Measurements from ENCODE around the gene E2F1. TPM values are rescaled to one million over a fixed set of nuclear protein-coding genes. Genes with fewer than 3 reads are reported as not detected.
A peak's percentile ranks its signal among the peaks of the same experiment; 100 is the strongest.
"Not testable (repeated sequence)": the region's sequence is repeated elsewhere in the genome, so short reads cannot be mapped to it uniquely, and the experiment has no call there.

E2F1 gene
- total RNA-seq, 2 donors from 2014 or later = 26.9 to 33.7 TPM

- H3K9me3 ChIP-seq (ENCODE audit: control insufficient read depth, low read length) = no peaks in the 10 kb centered on the region
- no peaks in the 10 kb centered on the region for H3K4me1 ChIP-seq (ENCODE audit: control insufficient read depth, insufficient read depth, low read length)
- DNase-seq = no peak
- Mint-ChIP-seq H3K27me3 (ENCODE audit: insufficient read depth) (no peaks in the 10 kb centered on the region), H3K36me3 (ENCODE audit: low read depth) (peaks cover 73% of the 10 kb centered on the region), H3K27ac (no peak overlapping the region), H3K4me3 (no peak overlapping the region), H3K4me1 (no peaks in the 10 kb centered on the region), H3K9me3 (no peaks in the 10 kb centered on the region)
- no peak overlapping the region for H3K27ac ChIP-seq (ENCODE audit: low read depth, low read length)
- H3K4me3 ChIP-seq (ENCODE audit: low read length) = no peak overlapping the region
- H3K27me3 ChIP-seq (ENCODE audit: control insufficient read depth, insufficient read depth, low read length, poor library complexity, severe bottlenecking) = no peaks in the 10 kb centered on the region
- H3K9ac ChIP-seq (ENCODE audit: extremely low read depth, low read length, poor library complexity, severe bottlenecking) = no peak overlapping the region
- TF ChIP-seq CTCF (conservative IDR thresholded peaks at IDR 0.05) = no peak
- WGBS, 2 experiments (ENCODE audit: insufficient coverage in 1 of 2, insufficient read length in 1 of 2) = 95 to 97% methylated on average over 13 of the region's 13 CpGs
- H3K36me3 ChIP-seq (ENCODE audit: control insufficient read depth, insufficient read depth, low read length) = peaks cover 70% of the 10 kb centered on the region
Measured at GRCh38 chr20:33640287-33640686, 45.9 kb downstream of the E2F1 start.

- peak; percentile 46 for DNase-seq
Measured at GRCh38 chr20:33636776-33637175, 49.4 kb downstream of the E2F1 start.

GRCh38 chr20:33635341-33635740 lies 50.8 kb downstream of the E2F1 start:
- no peaks in the 10 kb centered on the region for H3K9me3 Mint-ChIP-seq
- TF ChIP-seq CTCF (conservative IDR thresholded peaks at IDR 0.05) = no peak
- H3K27me3 Mint-ChIP-seq (ENCODE audit: insufficient read depth) = no peaks in the 10 kb centered on the region
- no peaks in the 10 kb centered on the region for H3K27me3 ChIP-seq (ENCODE audit: control insufficient read depth, insufficient read depth, low read length, poor library complexity, severe bottlenecking)
- H3K9ac ChIP-seq (ENCODE audit: extremely low read depth, low read length, poor library complexity, severe bottlenecking) = no peak overlapping the region
- DNase-seq = no peak
- peaks cover 49% of the 10 kb centered on the region for H3K36me3 ChIP-seq (ENCODE audit: control insufficient read depth, insufficient read depth, low read length)
- H3K4me3 Mint-ChIP-seq = no peak overlapping the region
- H3K4me1 ChIP-seq (ENCODE audit: control insufficient read depth, insufficient read depth, low read length) = no peaks in the 10 kb centered on the region
- no peaks in the 10 kb centered on the region for H3K9me3 ChIP-seq (ENCODE audit: control insufficient read depth, low read length)
- no peak overlapping the region for H3K4me3 ChIP-seq (ENCODE audit: low read length)
- H3K27ac Mint-ChIP-seq = no peak overlapping the region
- no peaks in the 10 kb centered on the region for H3K4me1 Mint-ChIP-seq
- H3K36me3 Mint-ChIP-seq (ENCODE audit: low read depth) = peaks cover 71% of the 10 kb centered on the region
- H3K27ac ChIP-seq (ENCODE audit: low read depth, low read length) = no peak overlapping the region
- 100% methylated on average over 3 of the region's 3 CpGs for WGBS, 2 experiments (ENCODE audit: insufficient coverage in 1 of 2, insufficient read length in 1 of 2)

More at GRCh38 chr20:33636776-33637175, 49.4 kb downstream of the E2F1 start:
- H3K36me3 Mint-ChIP-seq (ENCODE audit: low read depth) = peaks cover 67% of the 10 kb centered on the region
- Histone ChIP-seq H3K4me1 (ENCODE audit: control insufficient read depth, insufficient read depth, low read length) (no peaks in the 10 kb centered on the region), H3K9ac (ENCODE audit: extremely low read depth, low read length, poor library complexity, severe bottlenecking) (no peak overlapping the region), H3K36me3 (ENCODE audit: control insufficient read depth, insufficient read depth, low read length) (peaks cover 51% of the 10 kb centered on the region), H3K4me3 (ENCODE audit: low read length) (no peak overlapping the region), H3K9me3 (ENCODE audit: control insufficient read depth, low read length) (no peaks in the 10 kb centered on the region), H3K27ac (ENCODE audit: low read depth, low read length) (no peak overlapping the region), H3K27me3 (ENCODE audit: control insufficient read depth, insufficient read depth, low read length, poor library complexity, severe bottlenecking) (no peaks in the 10 kb centered on the region)
- no peak overlapping the region for H3K4me3 Mint-ChIP-seq
- no peak overlapping the region for H3K27ac Mint-ChIP-seq
- 88 to 100% methylated on average over 1 of the region's 1 CpG for WGBS, 2 experiments (ENCODE audit: insufficient coverage in 1 of 2, insufficient read length in 1 of 2)
- no peaks in the 10 kb centered on the region for H3K27me3 Mint-ChIP-seq (ENCODE audit: insufficient read depth)
- no peaks in the 10 kb centered on the region for H3K9me3 Mint-ChIP-seq
- no peaks in the 10 kb centered on the region for H3K4me1 Mint-ChIP-seq
- no peak for TF ChIP-seq CTCF (conservative IDR thresholded peaks at IDR 0.05)

GRCh38 chr20:33631910-33632309 lies 54.3 kb downstream of the E2F1 start:
- not testable (repeated sequence) for H3K4me1 Mint-ChIP-seq; H3K9me3 Mint-ChIP-seq; H3K27me3 ChIP-seq (ENCODE audit: control insufficient read depth, insufficient read depth, low read length, poor library complexity, severe bottlenecking); H3K27me3 Mint-ChIP-seq (ENCODE audit: insufficient read depth); H3K4me1 ChIP-seq (ENCODE audit: control insufficient read depth, insufficient read depth, low read length); H3K4me3 Mint-ChIP-seq; DNase-seq; H3K9me3 ChIP-seq (ENCODE audit: control insufficient read depth, low read length); H3K4me3 ChIP-seq (ENCODE audit: low read length); H3K27ac Mint-ChIP-seq; H3K27ac ChIP-seq (ENCODE audit: low read depth, low read length); H3K9ac ChIP-seq (ENCODE audit: extremely low read depth, low read length, poor library complexity, severe bottlenecking)
- H3K36me3 Mint-ChIP-seq (ENCODE audit: low read depth) = peaks cover 72% of the 10 kb centered on the region
- 93 to 94% methylated on average over 3 to 4 of the region's 4 CpGs for WGBS, 2 experiments (ENCODE audit: insufficient coverage in 1 of 2, insufficient read length in 1 of 2)
- peaks cover 60% of the 10 kb centered on the region for H3K36me3 ChIP-seq (ENCODE audit: control insufficient read depth, insufficient read depth, low read length)
